Measurements from ENCODE around the gene TPRX2. TPM values are rescaled to one million over a fixed set of nuclear protein-coding genes. Genes with fewer than 3 reads are reported as not detected.

Gene TPRX2
- total and polyA plus RNA-seq, 2 of the 13 experiments (the other 11 are each of a cell fraction or from before 2014, with no cell fraction given), result not detected

- TF ChIP-seq ZNF770 (CRISPR knock-in tag; IDR thresholded peaks at IDR 0.05) (peak; percentile 17; the same call in 1 of the 2 replicates), GATAD2A (CRISPR knock-in tag; IDR thresholded peaks at IDR 0.05) (peak; percentile 95), JDP2 (CRISPR knock-in tag; IDR thresholded peaks at IDR 0.05; ENCODE audit: borderline replicate concordance) (peak; percentile 27; the same call in 1 of the 2 replicates), ZNF124 (CRISPR knock-in tag; IDR thresholded peaks at IDR 0.05) (0 out of 2 replicates have a peak, but pooled peaks have one; percentile 23), HINFP (CRISPR knock-in tag; IDR thresholded peaks at IDR 0.05; ENCODE audit: low read depth) (0 out of 2 replicates have a peak, but pooled peaks have one; percentile 42), PHB2 (IDR thresholded peaks at IDR 0.05; ENCODE audit: partially characterized antibody) (no peak), ZBTB37 (CRISPR knock-in tag; IDR thresholded peaks at IDR 0.05) (no peak), ZNF777 (CRISPR knock-in tag; IDR thresholded peaks at IDR 0.05) (no peak), FOXA1 (IDR thresholded peaks at IDR 0.05) (no peak), FOXA1 (CRISPR knock-in tag; IDR thresholded peaks at IDR 0.05) (peak; percentile 52; the same call in 1 of the 2 replicates), BCL6 (CRISPR knock-in tag; IDR thresholded peaks at IDR 0.05) (peak; percentile 86), FOXA3 (CRISPR knock-in tag; IDR thresholded peaks at IDR 0.05) (peak; percentile 86), GATAD1 (CRISPR knock-in tag; IDR thresholded peaks at IDR 0.05) (peak; percentile 45; the same call in 1 of the 2 replicates), ZFP62 (CRISPR knock-in tag; IDR thresholded peaks at IDR 0.05) (no peak), ZNF710 (CRISPR knock-in tag; IDR thresholded peaks at IDR 0.05; ENCODE audit: borderline replicate concordance) (peak; percentile 62; the same call in 1 of the 2 replicates), NRL (CRISPR knock-in tag; IDR thresholded peaks at IDR 0.05; ENCODE audit: borderline replicate concordance) (no peak), RXRA (CRISPR knock-in tag; IDR thresholded peaks at IDR 0.05) (peak; percentile 39; the same call in 1 of the 2 replicates), U2AF1 (optimal IDR thresholded peaks at IDR 0.05; ENCODE audit: low read depth, low read length) (no peak), HNRNPLL (IDR thresholded peaks at IDR 0.05; ENCODE audit: low read depth, low read length, poor library complexity, severe bottlenecking) (no peak), ZGPAT (CRISPR knock-in tag; IDR thresholded peaks at IDR 0.05) (peak; percentile 77; the same call in 1 of the 2 replicates), ZNF260 (CRISPR knock-in tag; IDR thresholded peaks at IDR 0.05; ENCODE audit: borderline replicate concordance, low read depth) (no peak)
Observed at GRCh38 chr19:47886010-47886559, 27.1 kb downstream of the TPRX2 start, which contains the start of gene SULT2A1 (continued).
